IMR-90 (cell line): ENCODE data around the gene PRKAG1. TPM values are rescaled to one million over a fixed set of nuclear protein-coding genes. Genes with fewer than 3 reads are reported as not detected.

ENCODE experiments used
- ATAC-seq: fragments of 200-7000 bp; cut with Tn5 transposase; 2 replicates; pipeline ENCODE4 v1.9.1; 2020; ENCODE audit warnings: low read depth, mild to moderate bottlenecking, moderate library complexity
- BruUV-seq: library from RNA; stranded (reverse); fragments of 400-500 nt; replicated peaks from 2 replicates; lab custom pipeline; 2021; lab: Mats Ljungman, UMichigan
- CTCF ChIA-PET: fragments of 300-600 bp; formaldehyde crosslinking; extraction: SDS; loops from one replicate; lab custom pipeline; 2021; ENCODE audit warnings: antibody characterized with exemption; lab: Yijun Ruan, JAX
- POLR2A ChIA-PET: fragments of 300-600 bp; sonication (Branson Sonifier 250); formaldehyde crosslinking; loops from one replicate; lab custom pipeline; 2022; ENCODE audit warnings: antibody characterized with exemption; ENCODE audit not compliant: unreplicated experiment; lab: Charles Lee
- DNase-seq: peaks from one replicate; pipeline ENCODE4 v3.0.0; 2013
- H2AFZ ChIP-seq: replicated peaks from 2 replicates; pipeline ENCODE3; 2013; ENCODE audit warnings: low read length, mild to moderate bottlenecking; ENCODE audit not compliant: poor library complexity
- H2AK5ac ChIP-seq: 2 replicates; pipeline ENCODE4 v1.6.1; 2013; ENCODE audit warnings: low read depth, low read length, inconsistent platforms
- H2AK9ac ChIP-seq: replicated peaks from 2 replicates; pipeline ENCODE3; 2013; ENCODE audit warnings: mild to moderate bottlenecking, low read depth, low read length, moderate library complexity; ENCODE audit not compliant: poor library complexity
- H2BK120ac ChIP-seq: 2 replicates; pipeline ENCODE4 v1.6.1; 2013; ENCODE audit warnings: low read depth, low read length, inconsistent platforms
- H2BK15ac ChIP-seq: 3 replicates; pipeline ENCODE4 v1.6.1; 2013; ENCODE audit warnings: low read depth, low read length, inconsistent platforms
- H2BK20ac ChIP-seq: 2 replicates; pipeline ENCODE4 v1.6.1; 2013; ENCODE audit warnings: low read depth, mild to moderate bottlenecking, inconsistent platforms, low read length, moderate library complexity
- H2BK5ac ChIP-seq: 2 replicates; pipeline ENCODE4 v1.6.1; 2013; ENCODE audit warnings: mild to moderate bottlenecking, low read depth, low read length, inconsistent platforms; ENCODE audit not compliant: poor library complexity, severe bottlenecking
- H3K14ac ChIP-seq: replicated peaks from 2 replicates; pipeline ENCODE4 v1.6.1; 2013; ENCODE audit warnings: low read depth, low read length, inconsistent platforms
- H3K18ac ChIP-seq: 2 replicates; pipeline ENCODE4 v1.6.1; 2013; ENCODE audit warnings: low read depth, low read length, control low read depth
- H3K23ac ChIP-seq: 2 replicates; pipeline ENCODE4 v1.6.1; 2013; ENCODE audit warnings: low read depth, low read length, inconsistent platforms
- H3K27ac ChIP-seq: 2 replicates; pipeline ENCODE4 v1.5.1; 2013; ENCODE audit warnings: mild to moderate bottlenecking, control low read depth, low read length; ENCODE audit not compliant: insufficient read depth
- H3K27me3 ChIP-seq: 2 replicates; pipeline ENCODE4 v1.6.1; 2013; ENCODE audit warnings: low read length; ENCODE audit not compliant: control insufficient read depth, insufficient read depth
- H3K36me3 ChIP-seq: 2 replicates; pipeline ENCODE4 v1.6.1; 2013; ENCODE audit warnings: low read length, mixed read lengths; ENCODE audit not compliant: control insufficient read depth, insufficient read depth
- H3K4ac ChIP-seq: 2 replicates; pipeline ENCODE4 v1.6.1; 2013; ENCODE audit warnings: low read depth, low read length, inconsistent platforms
- H3K4me1 ChIP-seq: 2 replicates; pipeline ENCODE4 v1.6.1; 2013; ENCODE audit warnings: low read length, mixed read lengths; ENCODE audit not compliant: control insufficient read depth, insufficient read depth
- H3K4me2 ChIP-seq: 2 replicates; pipeline ENCODE4 v1.6.1; 2013; ENCODE audit warnings: low read depth, mild to moderate bottlenecking, control low read depth, low read length, moderate library complexity
- H3K4me3 ChIP-seq: 2 replicates; pipeline ENCODE4 v1.5.1; 2013; ENCODE audit warnings: low read depth, mild to moderate bottlenecking, control low read depth, low read length, moderate library complexity; ENCODE audit not compliant: insufficient read depth
- H3K56ac ChIP-seq: 2 replicates; pipeline ENCODE4 v1.6.1; 2013; ENCODE audit warnings: low read length, inconsistent platforms; ENCODE audit not compliant: insufficient read depth; ENCODE audit errors: extremely low read depth
- H3K79me1 ChIP-seq, 2 experiments: 2 replicates each; pipeline ENCODE4 v1.6.1; 2013; ENCODE audit warnings: low read length in 2 of 2, inconsistent platforms in 1 of 2, low read depth in 1 of 2
- H3K9ac ChIP-seq: 2 replicates; pipeline ENCODE4 v1.6.1; 2013; ENCODE audit warnings: low read depth, low read length, control low read depth
- H3K9me1 ChIP-seq: 2 replicates; pipeline ENCODE4 v1.6.1; 2013; ENCODE audit warnings: low read length, inconsistent platforms; ENCODE audit not compliant: insufficient read depth
- H3K9me3 ChIP-seq: 2 replicates; pipeline ENCODE4 v1.6.1; 2013; ENCODE audit warnings: low read length; ENCODE audit not compliant: control insufficient read depth, insufficient read depth
- H4K20me1 ChIP-seq: 2 replicates; pipeline ENCODE4 v1.6.1; 2013; ENCODE audit warnings: low read length, inconsistent platforms; ENCODE audit not compliant: insufficient read depth
- H4K5ac ChIP-seq: 2 replicates; pipeline ENCODE4 v1.6.1; 2013; ENCODE audit warnings: mild to moderate bottlenecking, low read depth, low read length, control low read depth
- H4K8ac ChIP-seq, 2 experiments: 2 replicates each; pipeline ENCODE4 v1.6.1; 2013; ENCODE audit warnings: low read depth in 2 of 2, low read length in 2 of 2, control low read depth in 1 of 2, inconsistent platforms in 1 of 2
- H4K91ac ChIP-seq: 2 replicates; pipeline ENCODE4 v1.6.1; 2013; ENCODE audit warnings: low read depth, low read length, inconsistent platforms; ENCODE audit not compliant: insufficient read depth
- BHLHE40 ChIP-seq: fragments of 150-350 bp; IDR thresholded peaks from 2 replicates; pipeline ENCODE4 v1.6.1; 2016; ENCODE audit warnings: mild to moderate bottlenecking, low read depth, low read length
- CEBPB ChIP-seq: IDR thresholded peaks from 2 replicates; pipeline ENCODE4 v1.6.1; 2012; ENCODE audit warnings: low read depth, low read length, improper control_type of control experiment
- CHD1 ChIP-seq: IDR thresholded peaks from 2 replicates; pipeline ENCODE4 v1.6.1; 2012; ENCODE audit warnings: low read depth, low read length, improper control_type of control experiment
- CTCF ChIP-seq: conservative IDR thresholded peaks from 2 replicates; pipeline ENCODE4 v1.5.1; 2012; ENCODE audit warnings: mild to moderate bottlenecking, low read depth, low read length, improper control_type of control experiment
- ELK1 ChIP-seq: fragments of 150-350 bp; IDR thresholded peaks from 2 replicates; pipeline ENCODE4 v1.6.1; 2016; ENCODE audit warnings: low read depth, mild to moderate bottlenecking, low read length, moderate library complexity, borderline replicate concordance
- FOS ChIP-seq: fragments of 150-350 bp; IDR thresholded peaks from 2 replicates; pipeline ENCODE4 v1.6.1; 2016; ENCODE audit warnings: low read depth, low read length
- MAFK ChIP-seq: IDR thresholded peaks from 2 replicates; pipeline ENCODE4 v1.6.1; 2012; ENCODE audit warnings: low read depth, low read length, improper control_type of control experiment
- MAZ ChIP-seq: IDR thresholded peaks from 2 replicates; pipeline ENCODE4 v1.6.1; 2012; ENCODE audit warnings: low read depth, mild to moderate bottlenecking, low read length, improper control_type of control experiment, moderate library complexity, borderline replicate concordance
- MXI1 ChIP-seq: IDR thresholded peaks from 2 replicates; pipeline ENCODE4 v1.6.1; 2012; ENCODE audit warnings: low read depth, mild to moderate bottlenecking, low read length, moderate library complexity, borderline replicate concordance
- NFE2L2 ChIP-seq: fragments of 150-350 bp; IDR thresholded peaks from 2 replicates; pipeline ENCODE4 v1.6.1; 2016; ENCODE audit warnings: low read depth, mild to moderate bottlenecking, low read length
- POLR2A ChIP-seq: IDR thresholded peaks from 2 replicates; pipeline ENCODE4 v1.6.1; 2012; ENCODE audit warnings: mild to moderate bottlenecking, low read depth, low read length
- RAD21 ChIP-seq: IDR thresholded peaks from 2 replicates; pipeline ENCODE4 v1.6.1; 2012; ENCODE audit warnings: low read length, improper control_type of control experiment
- RCOR1 ChIP-seq: IDR thresholded peaks from 2 replicates; pipeline ENCODE4 v1.6.1; 2012; ENCODE audit warnings: mild to moderate bottlenecking, low read length, improper control_type of control experiment; ENCODE audit not compliant: insufficient replicate concordance
- RFX5 ChIP-seq: IDR thresholded peaks from 2 replicates; pipeline ENCODE4 v1.8.0; 2012; ENCODE audit warnings: low read depth, mild to moderate bottlenecking, low read length, moderate library complexity
- SMC3 ChIP-seq: fragments of 150-350 bp; IDR thresholded peaks from 2 replicates; pipeline ENCODE4 v1.6.1; 2016; ENCODE audit warnings: low read depth, mild to moderate bottlenecking, antibody characterized with exemption, low read length, moderate library complexity
- USF2 ChIP-seq: fragments of 150-350 bp; IDR thresholded peaks from 2 replicates; pipeline ENCODE4 v1.6.1; 2017; ENCODE audit warnings: mild to moderate bottlenecking, antibody characterized with exemption, low read length, low read depth
- WGBS, 2 experiments: methylation state at CpG; one replicate each; pipeline versions ENCODE4 v1.1.5 to v1.1.7; 2013; ENCODE audit warnings: missing lambda C conversion rate in 2 of 2; ENCODE audit not compliant: insufficient read length in 1 of 2; ENCODE audit errors: extremely low coverage in 2 of 2; 5-methylcytosine and 5-hydroxymethylcytosine counted together
- dilution Hi-C: fragments of 300-500 bp; cut with HindIII; formaldehyde crosslinking; loops from one replicate; pipeline ENCODE4 v1.14.3; 2018; ENCODE audit warnings: low sequenced_read_pairs; ENCODE audit not compliant: unreplicated experiment
- in situ Hi-C: fragments of 300-500 bp; cut with MboI; formaldehyde crosslinking; loops from 3 replicates; pipeline ENCODE4 v1.14.3; 2019; ENCODE audit warnings: low sequenced_read_pairs, inconsistent platforms, mixed read lengths
- intact Hi-C: fragments of 100-400 bp; cut with micrococcal nuclease; formaldehyde crosslinking; loops from 2 replicates; pipeline ENCODE4 v1.10.0; 2022
- polyA plus RNA-seq, 3 experiments: library from polyadenylated mRNA; depleted of rRNA; stranded (reverse); fragments of >200 nt; gene quantifications; 2 replicates each; pipeline ENCODE4 v1.2.3, GENCODE V29; 2012; ENCODE audit warnings: low replicate concordance in 1 of 3
- total RNA-seq: library from RNA; depleted of rRNA; stranded (reverse); fragments of >200 nt; gene quantifications from 2 replicates; pipeline ENCODE4 v1.2.3, GENCODE V29; 2012

Gene PRKAG1
- total and polyA plus RNA-seq, 2 of the 4 experiments (the other 2 are of a cell fraction) = 81.1 to 106 TPM

GRCh38 chr12:49020441-49020840 lies 1.9 kb upstream of the PRKAG1 start:
- Histone ChIP-seq H4K91ac (no peak overlapping the region), H2AK5ac (no peak overlapping the region), H3K4me2 (no peak overlapping the region), H3K18ac (no peak overlapping the region), H3K9me1 (no peaks in the 10 kb centered on the region), H2BK5ac (no peak overlapping the region), H3K4me1 (peaks cover 3% of the 10 kb centered on the region), H3K9ac (no peak overlapping the region), H3K4ac (no peak overlapping the region), H4K20me1 (no peaks in the 10 kb centered on the region), H4K5ac (no peak overlapping the region), H3K27me3 (no peaks in the 10 kb centered on the region), H3K56ac (no peak overlapping the region), H3K79me1 (peaks cover 28 to 40% of the 10 kb centered on the region in 2 experiments), H3K27ac (no peak overlapping the region), H3K9me3 (no peaks in the 10 kb centered on the region), H2AFZ (no peak overlapping the region), H2BK120ac (no peak overlapping the region), H2BK15ac (no peak overlapping the region), H2BK20ac (no peak overlapping the region), H3K4me3 (no peak overlapping the region), H3K23ac (no peak overlapping the region), H2AK9ac (no peak overlapping the region), H4K8ac (no peak overlapping the region), H3K14ac (no peak overlapping the region), H3K36me3 (peaks cover 38% of the 10 kb centered on the region)
- dilution Hi-C loops = no loop called here
- BruUV-seq = no TSS peak
- DNase-seq (no peak), ATAC-seq (no peak)
- in situ Hi-C loops = no loop called here
- intact Hi-C loops = no loop called here
- ChIA-PET POLR2A (no interaction called here), CTCF (interaction anchor here (0.6 to 1.3 kb wide), 3 partner anchors 15 to 215 kb away, joined by 3 read pairs; no protein-coding TSS in a partner anchor)
- no CpG with 5 or more reads among the region's 6 CpGs for WGBS, 2 experiments
- TF ChIP-seq RCOR1 = no peak
- TF ChIP-seq RAD21 = no peak
- no peak for TF ChIP-seq CHD1
- TF ChIP-seq ELK1 = no peak
- TF ChIP-seq CEBPB = no peak
- no peak for TF ChIP-seq CTCF
- no peak for TF ChIP-seq RFX5
- TF ChIP-seq MAZ = no peak
- TF ChIP-seq POLR2A = no peak
- TF ChIP-seq NFE2L2 = no peak
- TF ChIP-seq MXI1 = no peak
- TF ChIP-seq BHLHE40 = no peak
- TF ChIP-seq SMC3 = no peak
- no peak for TF ChIP-seq FOS
- no peak for TF ChIP-seq USF2
- no peak for TF ChIP-seq MAFK
